HG03060 (cell line): Measurements from ENCODE around the gene GNAZ.

Experiments
- ATAC-seq: cut with Tn5 transposase; IDR thresholded peaks from one replicate; pipeline ENCODE4 v1.9.1; 2021; ENCODE audit warnings: low read depth, moderate number of reproducible peaks; ENCODE audit not compliant: unreplicated experiment

Gene GNAZ

DNA sequence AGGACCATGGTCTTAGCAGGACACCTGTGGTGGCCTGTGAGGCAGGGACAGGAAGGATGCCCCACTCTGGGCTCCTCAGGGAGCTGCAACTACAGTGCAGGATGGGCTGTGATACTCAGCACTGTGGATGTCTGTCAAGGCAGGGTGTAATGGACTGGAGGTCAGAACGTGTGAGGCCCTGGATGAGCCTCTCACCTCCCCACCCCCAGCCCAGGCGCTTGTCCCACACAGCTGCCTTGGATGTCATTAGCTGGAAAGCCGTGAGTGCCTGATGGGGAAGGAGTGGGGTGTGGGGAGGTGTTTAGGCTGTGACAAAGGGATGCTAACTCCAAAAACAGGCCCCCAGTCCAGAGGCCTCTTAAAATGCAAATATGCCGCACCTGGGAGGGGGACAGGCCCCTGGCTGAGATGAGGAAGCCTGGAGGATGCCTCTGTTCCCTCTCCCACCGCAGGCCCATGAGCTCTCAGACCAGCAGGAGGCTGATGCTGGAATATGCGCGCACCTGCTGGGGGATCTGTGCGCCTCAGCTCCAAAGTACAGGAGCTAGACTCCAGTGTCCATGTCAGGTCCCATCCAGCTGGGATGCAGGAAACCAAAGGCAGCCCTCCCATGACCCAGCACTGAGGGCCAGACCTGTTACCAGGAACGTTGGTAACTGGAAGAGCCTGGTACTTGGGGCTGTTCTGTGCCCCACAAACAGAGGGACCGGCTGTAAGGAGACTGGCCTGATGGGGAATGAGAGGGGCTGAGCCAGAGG, 46.4 kb downstream of the GNAZ start:
- ATAC-seq: no peak

GRCh38 chr22:23117275-23117674, 47.0 kb downstream of the GNAZ start:
- ATAC-seq: no peak

GRCh38 chr22:23117891-23118646, 47.8 kb downstream of the GNAZ start:
- no peak for ATAC-seq

GRCh38 chr22:23118647-23119493, 48.6 kb downstream of the GNAZ start:
- ATAC-seq: no peak

- ATAC-seq: no peak
Observed at GRCh38 chr22:23119494-23120414, 49.4 kb downstream of the GNAZ start.

- ATAC-seq: no peak
Observed at GRCh38 chr22:23120415-23120899, 50.1 kb downstream of the GNAZ start.

- ATAC-seq: no peak
Observed at GRCh38 chr22:23121000-23121421, 50.7 kb downstream of the GNAZ start.

DNA sequence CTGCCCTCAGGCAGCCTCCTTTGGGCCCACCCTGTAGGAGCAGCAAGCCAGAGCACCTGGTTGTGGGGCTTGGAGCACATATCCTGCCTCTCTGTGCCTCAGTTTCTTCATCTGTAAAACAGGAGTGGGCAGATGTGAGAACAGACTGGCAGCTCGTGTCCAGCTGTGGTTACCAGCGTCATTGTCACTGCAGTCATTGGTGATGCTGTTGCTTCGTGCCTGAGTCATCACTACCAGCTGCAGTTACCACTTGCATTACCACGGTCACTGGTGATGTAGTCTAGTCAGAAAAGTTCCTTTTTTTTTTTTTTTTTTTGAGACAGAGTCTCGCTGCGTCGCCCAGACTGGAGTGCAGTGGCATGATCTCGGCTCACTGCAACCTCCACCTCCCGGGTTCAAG, 51.1 kb downstream of the GNAZ start:
- no peak for ATAC-seq

DNA sequence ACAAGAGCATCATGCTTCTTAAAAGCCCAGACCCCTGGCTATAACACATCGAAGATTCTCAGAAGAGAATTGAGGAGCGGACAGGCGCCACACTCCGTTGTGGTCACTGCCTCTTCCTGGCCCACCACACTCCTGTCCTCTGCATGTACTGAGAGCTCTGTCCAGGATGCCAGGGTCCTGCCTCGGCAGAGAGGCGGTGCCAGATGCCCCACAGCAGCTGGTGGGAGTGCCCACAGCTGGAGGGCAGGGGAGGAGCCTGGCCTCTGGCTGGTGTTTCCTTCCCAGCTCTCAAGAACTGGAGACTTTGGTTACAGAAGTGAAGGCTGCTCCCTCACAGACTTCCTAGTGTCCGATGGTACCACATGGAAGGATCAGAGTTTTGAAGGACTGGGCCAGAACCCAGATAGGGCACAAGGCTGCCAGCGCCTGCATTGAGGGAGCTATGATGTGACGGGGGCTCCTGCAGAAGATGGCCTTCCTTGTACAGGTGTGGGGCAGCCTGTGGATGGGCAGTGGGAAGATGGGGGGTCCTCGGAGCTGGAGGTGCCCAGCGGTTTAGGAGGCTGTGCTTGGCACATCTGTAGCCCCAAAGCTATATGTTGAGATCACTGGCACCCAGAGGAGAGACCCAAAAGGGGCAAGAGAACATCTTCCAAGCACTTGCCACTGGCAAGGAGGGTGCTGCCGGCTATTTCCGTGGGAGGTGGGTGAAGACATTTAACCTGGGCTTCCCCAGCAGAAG, 52.1 kb downstream of the GNAZ start:
- ATAC-seq: no peak

DNA sequence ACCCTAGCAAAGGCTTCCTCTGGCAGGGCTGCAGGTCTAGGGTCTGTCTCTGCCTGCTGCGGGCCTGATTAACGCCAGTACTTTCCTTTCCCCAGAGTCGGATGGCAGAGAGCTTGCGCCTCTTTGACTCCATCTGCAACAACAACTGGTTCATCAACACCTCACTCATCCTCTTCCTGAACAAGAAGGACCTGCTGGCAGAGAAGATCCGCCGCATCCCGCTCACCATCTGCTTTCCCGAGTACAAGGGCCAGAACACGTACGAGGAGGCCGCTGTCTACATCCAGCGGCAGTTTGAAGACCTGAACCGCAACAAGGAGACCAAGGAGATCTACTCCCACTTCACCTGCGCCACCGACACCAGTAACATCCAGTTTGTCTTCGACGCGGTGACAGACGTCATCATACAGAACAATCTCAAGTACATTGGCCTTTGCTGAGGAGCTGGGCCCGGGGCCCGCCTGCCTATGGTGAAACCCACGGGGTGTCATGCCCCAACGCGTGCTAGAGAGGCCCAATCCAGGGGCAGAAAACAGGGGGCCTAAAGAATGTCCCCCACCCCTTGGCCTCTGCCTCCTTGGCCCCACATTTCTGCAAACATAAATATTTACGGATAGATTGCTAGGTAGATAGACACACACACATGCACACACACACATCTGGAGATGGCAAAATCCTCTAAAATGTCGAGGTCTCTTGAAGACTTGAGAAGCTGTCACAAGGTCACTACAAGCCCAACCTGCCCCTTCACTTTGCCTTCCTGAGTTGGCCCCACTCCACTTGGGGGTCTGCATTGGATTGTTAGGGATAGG, 52.9 kb downstream of the GNAZ start:
- ATAC-seq: no peak

DNA sequence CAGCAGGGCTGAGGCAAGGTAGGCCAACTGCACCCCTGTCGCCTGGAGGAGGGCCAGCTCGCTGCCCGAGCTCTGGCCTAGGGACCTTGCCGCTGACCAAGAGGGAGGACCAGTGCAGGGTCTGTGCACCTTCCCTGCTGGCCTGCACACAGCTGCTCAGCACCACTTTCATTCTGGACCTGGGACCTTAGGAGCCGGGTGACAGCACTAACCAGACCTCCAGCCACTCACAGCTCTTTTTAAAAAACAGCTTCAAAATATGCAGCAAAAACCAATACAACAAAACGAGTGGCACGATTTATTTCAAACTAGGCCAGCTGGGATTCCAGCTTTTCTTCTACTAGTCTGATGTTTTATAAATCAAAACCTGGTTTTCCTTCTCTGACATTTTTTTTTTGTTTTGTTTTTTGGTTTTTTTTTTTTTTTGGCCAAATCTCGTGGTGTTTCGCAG, 53.5 kb downstream of the GNAZ start:
- no peak for ATAC-seq

DNA sequence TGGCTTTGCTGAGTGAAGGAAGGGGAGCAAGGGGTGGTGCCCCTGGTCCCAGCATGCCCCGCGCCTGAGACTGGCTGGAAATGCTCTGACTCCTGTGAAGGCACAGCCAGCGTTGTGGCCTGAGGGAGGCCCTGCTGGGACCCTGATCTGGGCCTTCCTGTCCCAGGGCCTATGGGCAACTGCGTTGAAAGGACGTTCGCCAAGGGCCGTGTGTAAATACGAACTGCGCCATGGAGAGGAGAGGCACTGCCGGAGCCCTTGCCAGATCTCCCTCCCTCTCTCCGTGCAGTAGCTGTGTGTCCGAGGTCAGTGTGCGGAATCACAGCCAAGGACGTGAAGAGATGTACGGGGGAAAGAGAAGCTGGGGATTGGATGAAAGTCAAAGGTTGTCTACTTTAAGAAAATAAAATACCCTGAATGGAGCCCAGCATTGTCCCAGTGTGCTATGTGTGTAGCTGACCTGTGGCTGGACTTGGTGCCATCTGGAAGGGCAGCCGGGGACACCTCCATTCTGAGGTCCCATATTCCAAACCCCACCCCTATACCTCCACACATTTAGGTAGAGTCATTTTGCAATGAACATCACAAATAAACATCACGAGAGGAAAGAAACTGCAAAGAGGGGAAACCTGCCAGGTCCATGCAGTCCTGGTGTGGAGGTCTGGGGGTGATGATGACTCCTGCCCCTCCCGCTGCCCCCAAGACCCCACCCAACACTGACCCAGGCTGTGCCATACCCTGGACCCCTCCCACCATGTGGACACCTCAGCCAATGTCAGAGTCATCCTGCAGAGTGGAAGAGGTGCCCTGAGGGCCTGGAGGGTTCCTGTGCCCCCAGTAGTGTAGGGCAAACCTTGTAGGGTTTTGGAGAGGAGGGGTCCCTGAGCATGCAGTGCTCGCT, 54.5 kb downstream of the GNAZ start:
- no peak for ATAC-seq

- ATAC-seq: no peak
Observed at GRCh38 chr22:23125512-23126103, 55.3 kb downstream of the GNAZ start.

DNA sequence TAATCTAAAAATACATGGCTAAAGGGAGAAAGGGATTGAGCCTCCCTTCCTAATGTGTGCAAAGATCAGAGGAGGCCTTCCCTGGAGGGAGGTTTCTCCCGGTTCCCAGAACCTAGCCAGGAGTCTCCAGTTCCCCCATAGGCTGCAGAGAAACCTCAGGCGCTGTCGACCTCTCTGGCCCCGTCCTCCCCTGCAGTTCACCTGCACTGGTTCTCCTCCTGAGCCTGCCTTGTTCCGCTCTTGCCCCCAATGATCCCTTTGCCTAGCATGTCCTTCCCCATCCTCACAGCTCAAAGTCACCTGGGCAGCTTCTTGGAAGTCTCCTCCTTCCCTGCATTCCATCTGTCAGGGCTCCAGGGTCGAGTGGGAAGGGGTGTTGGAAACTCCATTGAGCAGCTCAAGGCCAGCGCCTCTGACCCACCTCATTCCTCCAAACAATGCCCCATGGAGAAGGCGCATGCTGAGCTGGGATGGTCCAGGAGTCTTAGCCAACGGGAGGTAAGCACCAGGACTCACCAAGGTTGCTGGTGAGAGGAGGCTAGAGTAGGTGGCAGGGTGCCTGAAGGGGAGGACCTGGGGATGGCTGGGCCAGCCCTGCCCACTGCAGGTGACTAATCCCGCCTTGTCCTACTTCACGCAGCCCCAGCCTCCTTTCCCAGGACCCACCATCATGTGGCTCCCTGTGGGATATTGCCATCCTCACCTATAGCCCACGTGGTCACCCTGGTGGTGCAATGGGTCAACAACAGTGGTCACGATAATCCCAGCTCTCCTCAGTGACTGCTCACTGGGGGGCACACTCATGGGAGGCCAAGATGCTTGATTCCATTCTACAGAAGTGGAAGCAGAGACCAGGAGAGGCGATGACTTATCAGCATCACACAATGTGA, 56.1 kb downstream of the GNAZ start:
- no peak for ATAC-seq

DNA sequence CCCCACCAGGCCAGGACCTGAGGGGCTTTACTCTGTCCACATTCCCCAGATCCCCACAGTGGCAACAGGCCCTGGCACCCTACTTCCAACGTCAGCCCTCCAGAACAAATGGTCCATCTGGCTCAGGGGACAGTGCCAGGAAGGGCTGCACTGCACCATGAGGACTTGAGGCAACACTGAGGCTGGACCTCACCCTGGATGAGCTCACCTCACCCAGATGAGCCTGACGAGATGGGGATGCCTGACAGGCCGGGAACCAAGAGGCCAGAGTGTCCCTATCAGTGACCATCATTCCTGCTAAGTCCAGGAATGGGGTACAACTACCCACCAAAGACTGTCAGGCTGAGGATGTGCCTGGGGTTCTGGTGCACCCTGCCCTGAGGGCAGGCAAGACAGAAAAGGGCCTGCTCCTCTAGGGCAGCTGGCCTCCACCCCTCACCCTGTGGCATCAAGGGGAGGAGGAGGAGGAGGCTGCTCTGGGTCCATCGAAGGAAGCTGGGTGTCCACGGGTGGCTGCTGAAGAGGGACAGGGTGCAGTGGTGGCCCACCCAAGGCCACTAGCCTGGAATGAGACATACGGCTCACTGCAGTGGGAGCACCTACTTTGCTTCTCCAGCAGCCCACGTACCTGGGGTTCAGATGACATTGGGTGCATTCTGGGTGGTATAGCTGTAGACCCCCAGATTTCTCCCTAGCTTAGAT, 56.9 kb downstream of the GNAZ start:
- ATAC-seq: no peak
